GM23338 (cell line): ENCODE data around the gene S100Z. TPM values are rescaled to one million over a fixed set of nuclear protein-coding genes. Genes with fewer than 3 reads are reported as not detected.

Experiments
- ATAC-seq: fragments of 200-7000 bp; cut with Tn5 transposase; 3 replicates; pipeline ENCODE4 v1.9.1; 2020
- DNase-seq: peaks from one replicate; pipeline ENCODE4 v3.0.0-alpha.2; 2015; ENCODE audit warnings: low spot score
- H2AFZ ChIP-seq: fragments of 200-600 bp; sonication (generic); 2 replicates; pipeline ENCODE4 v1.8.0; 2016; ENCODE audit warnings: antibody characterized with exemption, mild to moderate bottlenecking, moderate library complexity
- H3F3A ChIP-seq: fragments of 200-600 bp; sonication (generic); replicated peaks from 2 replicates; pipeline ENCODE4 v1.8.0; 2017; ENCODE audit warnings: antibody characterized with exemption, mixed run types, low read depth
- H3K27ac ChIP-seq: fragments of 200-600 bp; sonication (generic); 2 replicates; pipeline ENCODE4 v1.6.1; 2016; ENCODE audit warnings: low read depth
- H3K27me3 ChIP-seq: fragments of 200-600 bp; sonication (generic); 2 replicates; pipeline ENCODE4 v1.8.0; 2016; ENCODE audit warnings: mild to moderate bottlenecking, mixed run types, moderate library complexity; ENCODE audit not compliant: insufficient read depth
- H3K36me3 ChIP-seq: fragments of 200-600 bp; sonication (generic); 2 replicates; pipeline ENCODE4 v1.8.0; 2016; ENCODE audit warnings: mild to moderate bottlenecking; ENCODE audit not compliant: insufficient read depth
- H3K4me1 ChIP-seq: fragments of 200-600 bp; sonication (generic); 2 replicates; pipeline ENCODE4 v1.8.0; 2016; ENCODE audit warnings: mild to moderate bottlenecking, moderate library complexity; ENCODE audit not compliant: insufficient read depth
- H3K4me2 ChIP-seq: fragments of 200-600 bp; sonication (generic); 2 replicates; pipeline ENCODE4 v1.7.1; 2017; ENCODE audit warnings: mixed run types
- H3K4me3 ChIP-seq: fragments of 200-600 bp; sonication (generic); 2 replicates; pipeline ENCODE4 v1.6.1; 2016; ENCODE audit warnings: mixed run types
- H3K79me2 ChIP-seq: fragments of 200-600 bp; sonication (generic); replicated peaks from 2 replicates; pipeline ENCODE4 v1.8.0; 2017; ENCODE audit warnings: mild to moderate bottlenecking; ENCODE audit not compliant: insufficient read depth
- H3K9me2 ChIP-seq: fragments of 200-600 bp; sonication (generic); 2 replicates; pipeline ENCODE4 v1.8.0; 2017; ENCODE audit not compliant: insufficient read depth
- H4K20me1 ChIP-seq: fragments of 200-600 bp; sonication (generic); replicated peaks from 2 replicates; pipeline ENCODE4 v1.8.0; 2017; ENCODE audit warnings: mild to moderate bottlenecking; ENCODE audit not compliant: insufficient read depth
- H3K27ac Mint-ChIP-seq: 2 replicates; pipeline ENCODE4 v1.8.0; 2020; ENCODE audit warnings: inconsistent platforms, mild to moderate bottlenecking, moderate library complexity, mixed read lengths
- H3K27me3 Mint-ChIP-seq: 3 replicates; pipeline ENCODE4 v1.8.0; 2022; ENCODE audit warnings: low read depth, mild to moderate bottlenecking, moderate library complexity, mixed read lengths, inconsistent platforms; ENCODE audit not compliant: insufficient read depth, poor library complexity
- H3K36me3 Mint-ChIP-seq: 3 replicates; pipeline ENCODE4 v1.8.0; 2021; ENCODE audit warnings: low read depth, mild to moderate bottlenecking, inconsistent platforms, moderate library complexity, mixed read lengths
- H3K4me1 Mint-ChIP-seq: 3 replicates; pipeline ENCODE4 v1.8.0; 2020; ENCODE audit warnings: mild to moderate bottlenecking, inconsistent platforms, mixed read lengths
- H3K4me3 Mint-ChIP-seq: 3 replicates; pipeline ENCODE4 v1.8.0; 2021; ENCODE audit warnings: moderate library complexity, mild to moderate bottlenecking, inconsistent platforms, mixed read lengths
- H3K9me3 Mint-ChIP-seq: 3 replicates; pipeline ENCODE4 v1.8.0; 2020; ENCODE audit warnings: moderate library complexity, mild to moderate bottlenecking, inconsistent platforms, mixed read lengths
- CREB1 ChIP-seq: fragments of 250-450 bp; sonication (Bioruptor Pico); IDR thresholded peaks from 2 replicates; pipeline ENCODE4 v1.5.0; 2020; ENCODE audit warnings: low read depth, mild to moderate bottlenecking, moderate library complexity
- EZH2 ChIP-seq: fragments of 200-600 bp; sonication (generic); IDR thresholded peaks from one replicate; pipeline ENCODE4 v1.8.0; 2017; ENCODE audit warnings: antibody characterized with exemption, mild to moderate bottlenecking, low read depth; ENCODE audit not compliant: unreplicated experiment
- EZH2phosphoT487 ChIP-seq: fragments of 200-600 bp; sonication (generic); IDR thresholded peaks from one replicate; pipeline ENCODE4 v1.8.1; 2018; ENCODE audit warnings: antibody characterized with exemption; ENCODE audit not compliant: unreplicated experiment
- JUNB ChIP-seq: IDR thresholded peaks from one replicate; pipeline ENCODE4 v1.6.1; 2016; ENCODE audit warnings: antibody characterized with exemption; ENCODE audit not compliant: unreplicated experiment
- NANOG ChIP-seq: IDR thresholded peaks from 2 replicates; pipeline ENCODE4 v1.6.1; 2016; ENCODE audit warnings: antibody characterized with exemption, borderline replicate concordance
- POLR2AphosphoS5 ChIP-seq: IDR thresholded peaks from 2 replicates; pipeline ENCODE4 v1.6.1; 2016; ENCODE audit warnings: antibody characterized with exemption, low read depth
- STAT1 ChIP-seq: IDR thresholded peaks from one replicate; pipeline ENCODE4 v1.6.1; 2016; ENCODE audit warnings: antibody characterized with exemption; ENCODE audit not compliant: unreplicated experiment
- ZNF114 ChIP-seq: fragments of 250-450 bp; sonication (Bioruptor Pico); IDR thresholded peaks from 2 replicates; pipeline ENCODE4 v1.5.0; 2020; ENCODE audit warnings: mild to moderate bottlenecking, moderate library complexity
- ZNF331 ChIP-seq: fragments of 250-450 bp; sonication (Bioruptor Pico); IDR thresholded peaks from 2 replicates; pipeline ENCODE4 v1.5.0; 2020; ENCODE audit warnings: low read depth, mild to moderate bottlenecking, moderate library complexity
- polyA plus RNA-seq: library from polyadenylated mRNA; unstranded; fragments of >200 nt; fragmentation: Nextera tagmentation; extraction: Ambion mirVana; gene quantifications from 2 replicates; pipeline ENCODE4 v1.2.1, GENCODE V29; 2016
- total RNA-seq: library from RNA; depleted of rRNA; stranded (reverse); fragments of >200 nt; shearing (Covaris generic); gene quantifications from 2 replicates; pipeline ENCODE4 v1.2.3, GENCODE V29; 2014
- TF ChIP-seq, protein P1 (sequence below), 2 experiments: fragments of 200-600 bp in 1 of 2; sonication (generic) in 1 of 2; conservative IDR thresholded peaks; 2 replicates each; pipeline versions ENCODE4 v1.5.1 to v1.6.1; 2016 to 2017; ENCODE audit warnings: antibody characterized with exemption in 2 of 2, low read depth in 2 of 2, mild to moderate bottlenecking in 2 of 2, moderate library complexity in 1 of 2
- TF ChIP-seq, protein P2 (sequence below): IDR thresholded peaks from 2 replicates; pipeline ENCODE4 v1.6.1; 2016; ENCODE audit warnings: antibody characterized with exemption
- TF ChIP-seq, protein P3 (sequence below): fragments of 250-450 bp; sonication (Bioruptor Pico); IDR thresholded peaks from 2 replicates; pipeline ENCODE4 v1.5.0; 2020; ENCODE audit warnings: mild to moderate bottlenecking, moderate library complexity
- TF ChIP-seq, protein P4 (sequence below): IDR thresholded peaks from one replicate; pipeline ENCODE4 v1.6.1; 2018; ENCODE audit warnings: antibody characterized with exemption; ENCODE audit not compliant: unreplicated experiment

The S100Z gene
- total and polyA plus RNA-seq, 2 experiments from 2014 or later, result not detected

DNA sequence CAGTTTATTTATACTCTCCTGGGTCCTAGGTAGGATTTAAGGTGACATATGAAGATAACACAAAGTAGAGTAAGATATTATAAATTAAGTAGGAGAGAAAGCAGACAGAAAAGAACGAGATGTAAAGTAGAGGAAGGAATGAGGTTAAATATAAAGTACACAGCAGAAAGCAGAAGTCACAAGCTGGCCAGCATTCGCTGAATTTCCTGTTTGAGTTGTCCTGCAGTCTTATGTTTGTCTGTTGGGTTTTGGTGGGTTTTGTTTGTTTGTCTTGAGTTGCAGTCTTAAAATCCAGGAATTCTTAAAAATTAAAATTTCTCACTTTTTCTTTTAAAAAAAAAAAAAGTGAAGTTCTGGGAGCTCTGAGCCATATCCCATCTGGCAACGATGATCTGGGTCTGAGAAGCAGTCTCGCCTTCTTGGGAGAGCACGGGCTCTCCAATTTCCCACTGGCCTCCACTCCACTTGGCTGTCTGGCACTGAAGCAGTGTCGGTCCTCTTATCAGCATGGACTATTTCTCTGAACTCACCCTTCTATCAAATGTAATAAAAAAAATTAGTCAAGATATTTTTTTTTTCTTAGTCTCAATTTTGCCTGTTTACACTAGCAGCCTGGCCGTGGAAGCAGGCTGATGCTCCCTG is 2.0 kb downstream of the S100Z start:
- Histone ChIP-seq H3K9me2 (no peaks in the 10 kb centered on the region), H3F3A (no peaks in the 10 kb centered on the region), H3K36me3 (peaks cover 3% of the 10 kb centered on the region; the same call in 1 of the 2 replicates), H2AFZ (no peak overlapping the region), H3K4me3 (no peak overlapping the region), H4K20me1 (no peaks in the 10 kb centered on the region), H3K4me1 (no peaks in the 10 kb centered on the region), H3K27me3 (no peaks in the 10 kb centered on the region), H3K27ac (no peak overlapping the region), H3K4me2 (no peak overlapping the region), H3K79me2 (no peaks in the 10 kb centered on the region)
- Mint-ChIP-seq H3K9me3 (peaks cover 41% of the 10 kb centered on the region), H3K4me1 (peaks cover 6% of the 10 kb centered on the region), H3K4me3 (no peak overlapping the region), H3K27me3 (peaks cover 10% of the 10 kb centered on the region), H3K27ac (no peak overlapping the region), H3K36me3 (peaks cover 25% of the 10 kb centered on the region)
- no peak for DNase-seq
- ATAC-seq, result no peak
- no peak for TF ChIP-seq EZH2phosphoT487
- TF ChIP-seq, protein P1, sequence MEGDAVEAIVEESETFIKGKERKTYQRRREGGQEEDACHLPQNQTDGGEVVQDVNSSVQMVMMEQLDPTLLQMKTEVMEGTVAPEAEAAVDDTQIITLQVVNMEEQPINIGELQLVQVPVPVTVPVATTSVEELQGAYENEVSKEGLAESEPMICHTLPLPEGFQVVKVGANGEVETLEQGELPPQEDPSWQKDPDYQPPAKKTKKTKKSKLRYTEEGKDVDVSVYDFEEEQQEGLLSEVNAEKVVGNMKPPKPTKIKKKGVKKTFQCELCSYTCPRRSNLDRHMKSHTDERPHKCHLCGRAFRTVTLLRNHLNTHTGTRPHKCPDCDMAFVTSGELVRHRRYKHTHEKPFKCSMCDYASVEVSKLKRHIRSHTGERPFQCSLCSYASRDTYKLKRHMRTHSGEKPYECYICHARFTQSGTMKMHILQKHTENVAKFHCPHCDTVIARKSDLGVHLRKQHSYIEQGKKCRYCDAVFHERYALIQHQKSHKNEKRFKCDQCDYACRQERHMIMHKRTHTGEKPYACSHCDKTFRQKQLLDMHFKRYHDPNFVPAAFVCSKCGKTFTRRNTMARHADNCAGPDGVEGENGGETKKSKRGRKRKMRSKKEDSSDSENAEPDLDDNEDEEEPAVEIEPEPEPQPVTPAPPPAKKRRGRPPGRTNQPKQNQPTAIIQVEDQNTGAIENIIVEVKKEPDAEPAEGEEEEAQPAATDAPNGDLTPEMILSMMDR (conservative IDR thresholded peaks at IDR 0.05; ENCODE audit: low read depth in 2 of 2), result no peak
- TF ChIP-seq, protein P2, sequence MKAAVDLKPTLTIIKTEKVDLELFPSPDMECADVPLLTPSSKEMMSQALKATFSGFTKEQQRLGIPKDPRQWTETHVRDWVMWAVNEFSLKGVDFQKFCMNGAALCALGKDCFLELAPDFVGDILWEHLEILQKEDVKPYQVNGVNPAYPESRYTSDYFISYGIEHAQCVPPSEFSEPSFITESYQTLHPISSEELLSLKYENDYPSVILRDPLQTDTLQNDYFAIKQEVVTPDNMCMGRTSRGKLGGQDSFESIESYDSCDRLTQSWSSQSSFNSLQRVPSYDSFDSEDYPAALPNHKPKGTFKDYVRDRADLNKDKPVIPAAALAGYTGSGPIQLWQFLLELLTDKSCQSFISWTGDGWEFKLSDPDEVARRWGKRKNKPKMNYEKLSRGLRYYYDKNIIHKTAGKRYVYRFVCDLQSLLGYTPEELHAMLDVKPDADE, result no peak
- no peak for TF ChIP-seq ZNF114 (CRISPR knock-in tag)
- TF ChIP-seq, protein P3, sequence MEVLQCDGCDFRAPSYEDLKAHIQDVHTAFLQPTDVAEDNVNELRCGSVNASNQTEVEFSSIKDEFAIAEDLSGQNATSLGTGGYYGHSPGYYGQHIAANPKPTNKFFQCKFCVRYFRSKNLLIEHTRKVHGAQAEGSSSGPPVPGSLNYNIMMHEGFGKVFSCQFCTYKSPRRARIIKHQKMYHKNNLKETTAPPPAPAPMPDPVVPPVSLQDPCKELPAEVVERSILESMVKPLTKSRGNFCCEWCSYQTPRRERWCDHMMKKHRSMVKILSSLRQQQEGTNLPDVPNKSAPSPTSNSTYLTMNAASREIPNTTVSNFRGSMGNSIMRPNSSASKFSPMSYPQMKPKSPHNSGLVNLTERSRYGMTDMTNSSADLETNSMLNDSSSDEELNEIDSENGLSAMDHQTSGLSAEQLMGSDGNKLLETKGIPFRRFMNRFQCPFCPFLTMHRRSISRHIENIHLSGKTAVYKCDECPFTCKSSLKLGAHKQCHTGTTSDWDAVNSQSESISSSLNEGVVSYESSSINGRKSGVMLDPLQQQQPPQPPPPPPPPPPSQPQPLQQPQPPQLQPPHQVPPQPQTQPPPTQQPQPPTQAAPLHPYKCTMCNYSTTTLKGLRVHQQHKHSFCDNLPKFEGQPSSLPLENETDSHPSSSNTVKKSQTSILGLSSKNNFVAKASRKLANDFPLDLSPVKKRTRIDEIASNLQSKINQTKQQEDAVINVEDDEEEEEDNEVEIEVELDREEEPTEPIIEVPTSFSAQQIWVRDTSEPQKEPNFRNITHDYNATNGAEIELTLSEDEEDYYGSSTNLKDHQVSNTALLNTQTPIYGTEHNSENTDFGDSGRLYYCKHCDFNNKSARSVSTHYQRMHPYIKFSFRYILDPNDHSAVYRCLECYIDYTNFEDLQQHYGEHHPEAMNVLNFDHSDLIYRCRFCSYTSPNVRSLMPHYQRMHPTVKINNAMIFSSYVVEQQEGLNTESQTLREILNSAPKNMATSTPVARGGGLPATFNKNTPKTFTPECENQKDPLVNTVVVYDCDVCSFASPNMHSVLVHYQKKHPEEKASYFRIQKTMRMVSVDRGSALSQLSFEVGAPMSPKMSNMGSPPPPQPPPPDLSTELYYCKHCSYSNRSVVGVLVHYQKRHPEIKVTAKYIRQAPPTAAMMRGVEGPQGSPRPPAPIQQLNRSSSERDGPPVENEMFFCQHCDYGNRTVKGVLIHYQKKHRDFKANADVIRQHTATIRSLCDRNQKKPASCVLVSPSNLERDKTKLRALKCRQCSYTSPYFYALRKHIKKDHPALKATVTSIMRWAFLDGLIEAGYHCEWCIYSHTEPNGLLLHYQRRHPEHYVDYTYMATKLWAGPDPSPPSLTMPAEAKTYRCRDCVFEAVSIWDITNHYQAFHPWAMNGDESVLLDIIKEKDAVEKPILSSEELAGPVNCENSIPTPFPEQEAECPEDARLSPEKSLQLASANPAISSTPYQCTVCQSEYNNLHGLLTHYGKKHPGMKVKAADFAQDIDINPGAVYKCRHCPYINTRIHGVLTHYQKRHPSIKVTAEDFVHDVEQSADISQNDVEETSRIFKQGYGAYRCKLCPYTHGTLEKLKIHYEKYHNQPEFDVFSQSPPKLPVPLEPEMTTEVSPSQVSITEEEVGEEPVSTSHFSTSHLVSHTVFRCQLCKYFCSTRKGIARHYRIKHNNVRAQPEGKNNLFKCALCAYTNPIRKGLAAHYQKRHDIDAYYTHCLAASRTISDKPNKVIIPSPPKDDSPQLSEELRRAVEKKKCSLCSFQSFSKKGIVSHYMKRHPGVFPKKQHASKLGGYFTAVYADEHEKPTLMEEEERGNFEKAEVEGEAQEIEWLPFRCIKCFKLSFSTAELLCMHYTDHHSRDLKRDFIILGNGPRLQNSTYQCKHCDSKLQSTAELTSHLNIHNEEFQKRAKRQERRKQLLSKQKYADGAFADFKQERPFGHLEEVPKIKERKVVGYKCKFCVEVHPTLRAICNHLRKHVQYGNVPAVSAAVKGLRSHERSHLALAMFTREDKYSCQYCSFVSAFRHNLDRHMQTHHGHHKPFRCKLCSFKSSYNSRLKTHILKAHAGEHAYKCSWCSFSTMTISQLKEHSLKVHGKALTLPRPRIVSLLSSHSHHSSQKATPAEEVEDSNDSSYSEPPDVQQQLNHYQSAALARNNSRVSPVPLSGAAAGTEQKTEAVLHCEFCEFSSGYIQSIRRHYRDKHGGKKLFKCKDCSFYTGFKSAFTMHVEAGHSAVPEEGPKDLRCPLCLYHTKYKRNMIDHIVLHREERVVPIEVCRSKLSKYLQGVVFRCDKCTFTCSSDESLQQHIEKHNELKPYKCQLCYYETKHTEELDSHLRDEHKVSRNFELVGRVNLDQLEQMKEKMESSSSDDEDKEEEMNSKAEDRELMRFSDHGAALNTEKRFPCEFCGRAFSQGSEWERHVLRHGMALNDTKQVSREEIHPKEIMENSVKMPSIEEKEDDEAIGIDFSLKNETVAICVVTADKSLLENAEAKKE (CRISPR knock-in tag), result no peak
- no peak for TF ChIP-seq CREB1 (CRISPR knock-in tag)
- TF ChIP-seq STAT1, result no peak
- no peak for TF ChIP-seq NANOG
- no peak for TF ChIP-seq ZNF331 (CRISPR knock-in tag)
- no peak for TF ChIP-seq JUNB
- TF ChIP-seq, protein P4, sequence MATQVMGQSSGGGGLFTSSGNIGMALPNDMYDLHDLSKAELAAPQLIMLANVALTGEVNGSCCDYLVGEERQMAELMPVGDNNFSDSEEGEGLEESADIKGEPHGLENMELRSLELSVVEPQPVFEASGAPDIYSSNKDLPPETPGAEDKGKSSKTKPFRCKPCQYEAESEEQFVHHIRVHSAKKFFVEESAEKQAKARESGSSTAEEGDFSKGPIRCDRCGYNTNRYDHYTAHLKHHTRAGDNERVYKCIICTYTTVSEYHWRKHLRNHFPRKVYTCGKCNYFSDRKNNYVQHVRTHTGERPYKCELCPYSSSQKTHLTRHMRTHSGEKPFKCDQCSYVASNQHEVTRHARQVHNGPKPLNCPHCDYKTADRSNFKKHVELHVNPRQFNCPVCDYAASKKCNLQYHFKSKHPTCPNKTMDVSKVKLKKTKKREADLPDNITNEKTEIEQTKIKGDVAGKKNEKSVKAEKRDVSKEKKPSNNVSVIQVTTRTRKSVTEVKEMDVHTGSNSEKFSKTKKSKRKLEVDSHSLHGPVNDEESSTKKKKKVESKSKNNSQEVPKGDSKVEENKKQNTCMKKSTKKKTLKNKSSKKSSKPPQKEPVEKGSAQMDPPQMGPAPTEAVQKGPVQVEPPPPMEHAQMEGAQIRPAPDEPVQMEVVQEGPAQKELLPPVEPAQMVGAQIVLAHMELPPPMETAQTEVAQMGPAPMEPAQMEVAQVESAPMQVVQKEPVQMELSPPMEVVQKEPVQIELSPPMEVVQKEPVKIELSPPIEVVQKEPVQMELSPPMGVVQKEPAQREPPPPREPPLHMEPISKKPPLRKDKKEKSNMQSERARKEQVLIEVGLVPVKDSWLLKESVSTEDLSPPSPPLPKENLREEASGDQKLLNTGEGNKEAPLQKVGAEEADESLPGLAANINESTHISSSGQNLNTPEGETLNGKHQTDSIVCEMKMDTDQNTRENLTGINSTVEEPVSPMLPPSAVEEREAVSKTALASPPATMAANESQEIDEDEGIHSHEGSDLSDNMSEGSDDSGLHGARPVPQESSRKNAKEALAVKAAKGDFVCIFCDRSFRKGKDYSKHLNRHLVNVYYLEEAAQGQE, result no peak
- TF ChIP-seq POLR2AphosphoS5, result no peak
- no peak for TF ChIP-seq EZH2
